Activated CD4-positive, alpha-beta T cell treated with anti-CD3 and anti-CD28 coated beads for 24 hours (primary cell): ENCODE results near the gene PLXND1.

ENCODE experiments used
- DNase-seq, 2 donors: peaks; one replicate each; pipeline ENCODE4 v3.0.0-alpha.2; 2020; ENCODE audit warnings: low read depth in 2 of 2

Gene PLXND1

DNA sequence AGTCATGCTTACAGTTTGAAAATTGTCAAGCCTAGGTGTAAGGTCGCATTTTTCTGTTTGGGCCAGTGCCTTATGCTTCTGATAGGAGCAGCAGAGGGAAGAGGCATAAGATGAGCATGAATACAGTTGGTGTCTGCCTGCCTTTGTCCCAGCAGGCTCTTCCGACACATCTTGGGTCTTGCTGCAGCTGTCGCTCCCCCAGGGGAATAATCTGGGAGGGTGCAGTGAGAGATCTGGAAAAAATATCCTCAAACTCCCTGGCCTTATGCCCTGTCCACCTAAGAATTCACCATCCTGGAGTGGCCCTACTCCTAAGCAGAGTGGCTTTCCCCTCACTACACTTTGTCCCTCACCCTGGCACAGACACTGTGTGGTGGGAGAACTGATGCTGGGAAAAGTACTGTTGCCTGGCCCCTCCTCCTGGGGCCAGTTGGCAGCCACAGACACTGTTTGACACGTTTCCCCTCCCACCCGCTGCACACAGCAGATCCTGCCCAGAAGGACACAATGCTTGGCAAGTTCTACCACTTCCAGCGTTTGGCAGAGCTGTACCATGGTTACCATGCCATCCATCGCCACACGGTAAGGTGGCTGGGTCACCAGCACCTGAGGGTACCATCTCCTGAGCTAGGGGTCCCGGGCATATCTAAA lies 99.2 kb downstream of the PLXND1 start:
- DNase-seq: no peak

DNA sequence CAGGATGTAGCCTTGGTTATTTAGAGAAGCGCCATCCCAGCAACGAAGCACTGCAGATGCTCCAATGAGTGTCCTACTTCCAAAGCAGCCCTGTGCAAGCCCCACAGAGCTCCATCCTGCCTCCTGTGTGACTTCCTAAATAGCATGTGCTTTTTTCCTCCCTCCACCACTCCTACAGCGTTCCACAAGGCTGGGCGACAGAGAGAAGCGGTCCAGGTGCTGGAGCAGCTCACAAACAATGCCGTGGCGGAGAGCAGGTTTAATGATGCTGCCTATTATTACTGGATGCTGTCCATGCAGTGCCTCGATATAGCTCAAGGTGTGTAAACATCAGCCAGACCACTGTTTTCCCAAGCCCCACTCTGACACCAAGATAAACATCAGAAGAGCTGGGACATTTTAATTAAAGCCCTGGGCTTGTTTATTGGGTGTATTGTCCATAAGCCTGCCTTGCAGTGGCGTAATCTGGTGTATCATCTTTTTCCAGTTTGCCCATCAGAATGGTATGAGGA lies 100.2 kb downstream of the PLXND1 start:
- no peak for DNase-seq

DNA sequence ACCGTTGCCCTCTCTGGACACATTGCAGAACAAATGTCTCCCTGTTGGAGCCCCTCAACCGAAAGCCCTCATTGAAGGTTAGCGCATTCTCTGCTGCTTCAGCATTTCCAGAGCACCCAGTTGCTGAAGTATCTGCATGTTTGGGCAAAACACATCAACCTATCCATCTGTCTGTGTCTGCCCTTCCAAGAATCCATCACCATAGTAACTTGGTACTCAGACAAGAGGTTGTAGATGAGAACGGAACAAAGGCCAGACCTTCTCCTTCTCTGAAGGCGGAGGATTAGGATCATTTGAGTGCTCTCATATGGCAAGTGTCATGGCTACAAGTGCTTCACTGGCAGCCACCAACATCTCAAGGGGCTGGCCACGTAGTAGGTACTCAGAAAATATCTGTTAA lies 101.1 kb downstream of the PLXND1 start:
- no peak for DNase-seq
